Skeletal muscle tissue (tissue), 4 donors: ENCODE results near the gene KDELR1. TPM values are rescaled to one million over a fixed set of nuclear protein-coding genes. Genes with fewer than 3 reads are reported as not detected.
"Not testable (repeated sequence)": the region's sequence is repeated elsewhere in the genome, so short reads cannot be mapped to it uniquely, and the experiment has no call there.

Experiments
- H3K27ac ChIP-seq: one replicate; pipeline ENCODE4 v1.7.0; 2013; ENCODE audit warnings: mild to moderate bottlenecking, low read depth, low read length, inconsistent platforms
- H3K27me3 ChIP-seq, 3 donors: one replicate each; pipeline ENCODE4 v1.7.0; 2013; ENCODE audit warnings: low read length in 3 of 3; ENCODE audit not compliant: control insufficient read depth in 3 of 3, insufficient read depth in 3 of 3
- H3K36me3 ChIP-seq, 3 donors: one replicate each; pipeline ENCODE4 v1.7.0; 2013; ENCODE audit warnings: low read length in 3 of 3; ENCODE audit not compliant: control insufficient read depth in 3 of 3, insufficient read depth in 3 of 3
- H3K4me1 ChIP-seq, 3 donors: one replicate each; pipeline ENCODE4 v1.7.0; 2013; ENCODE audit warnings: low read length in 3 of 3, mild to moderate bottlenecking in 3 of 3; ENCODE audit not compliant: control insufficient read depth in 3 of 3, insufficient read depth in 3 of 3
- H3K4me3 ChIP-seq, 3 donors: one replicate each; pipeline ENCODE4 v1.7.0; 2013; ENCODE audit warnings: low read length in 3 of 3
- H3K9ac ChIP-seq, 3 donors: one replicate each; pipeline ENCODE4 v1.7.0; 2013; ENCODE audit warnings: low read length in 3 of 3, mild to moderate bottlenecking in 3 of 3, moderate library complexity in 2 of 3, low read depth in 1 of 3
- H3K9me3 ChIP-seq, 3 donors: one replicate each; pipeline ENCODE4 v1.7.0; 2013; ENCODE audit warnings: low read length in 3 of 3; ENCODE audit not compliant: control insufficient read depth in 3 of 3
- total RNA-seq: library from RNA; depleted of rRNA; stranded (reverse); fragments of >200 nt; gene quantifications from one replicate; pipeline ENCODE4 v1.2.3, GENCODE V29; 2014
- donor health status: Osteomylitis.

Gene KDELR1
- total RNA-seq, 1 donor from 2014 or later, result 47.5 TPM

DNA sequence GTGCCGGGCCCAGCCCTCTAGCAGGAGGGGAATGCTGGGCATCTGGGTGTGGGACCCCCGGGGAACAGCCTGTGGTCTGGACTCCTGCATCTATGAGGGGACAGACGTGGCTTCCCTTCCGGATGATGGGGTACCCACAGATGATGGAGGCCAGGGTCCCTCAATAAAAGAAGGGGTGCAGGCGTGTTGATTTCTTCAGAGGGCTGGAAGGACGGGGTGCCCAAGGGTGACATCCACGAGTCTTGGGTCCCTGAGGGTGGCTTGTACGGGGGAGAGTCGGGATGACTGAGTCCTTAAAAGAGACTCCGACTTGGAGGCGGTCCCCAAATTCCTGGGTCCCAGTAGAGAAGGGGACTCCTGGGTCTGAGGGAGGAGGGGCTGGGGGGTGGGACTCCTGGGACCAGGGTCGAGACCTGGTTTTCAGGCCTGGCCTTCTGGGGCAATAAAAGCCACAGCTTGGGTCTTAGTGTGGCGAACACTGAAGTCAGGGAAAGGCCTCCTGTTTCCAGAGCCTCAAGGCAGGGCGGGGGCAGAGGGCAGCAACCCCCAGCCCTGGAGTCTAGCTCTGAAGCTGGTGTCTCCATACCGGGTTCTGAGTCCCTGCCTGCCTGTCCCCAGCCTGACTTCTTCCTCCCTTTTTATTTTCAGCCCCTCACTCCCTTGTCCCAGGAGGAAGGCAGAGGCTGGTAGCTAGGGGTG is 1.7 kb upstream of the KDELR1 start:
- Histone ChIP-seq H3K27me3 (peaks cover 47 to 55% (median 52%) of the 10 kb centered on the region in 3 donors), H3K4me1 (peaks cover 12 to 26% (median 18%) of the 10 kb centered on the region in 3 donors), H3K9ac (no peak overlapping the region), H3K4me3 (no peak overlapping the region), H3K9me3 (no peaks in the 10 kb centered on the region), H3K36me3 (peaks cover 11 to 15% (median 11%) of the 10 kb centered on the region in 3 donors), H3K27ac (no peak overlapping the region)

DNA sequence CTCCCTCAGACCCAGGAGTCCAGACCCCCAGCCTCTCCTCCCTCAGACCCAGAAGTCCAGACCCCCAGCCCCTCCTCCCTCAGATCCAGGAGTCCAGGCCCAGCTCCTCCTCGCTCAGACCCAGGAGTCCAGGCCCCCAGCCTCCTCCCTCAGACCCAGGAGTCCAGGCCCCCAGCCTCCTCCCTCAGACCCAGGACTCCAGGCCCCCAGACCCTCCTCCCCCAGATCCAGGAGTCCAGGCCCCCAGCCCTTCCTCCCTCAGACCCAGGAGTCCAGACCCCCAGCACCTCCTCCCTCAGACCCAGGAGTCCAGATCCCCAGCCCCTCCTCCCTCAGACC is 624 bp upstream of the KDELR1 start:
- H3K36me3 ChIP-seq, result peaks cover 18 to 22% (median 20%) of the 10 kb centered on the region in 3 donors
- H3K9me3 ChIP-seq, H3K9ac ChIP-seq, H3K4me3 ChIP-seq, H3K27ac ChIP-seq: not testable (repeated sequence)
- H3K27me3 ChIP-seq, result peaks cover 37 to 44% (median 42%) of the 10 kb centered on the region in 3 donors
- H3K4me1 ChIP-seq, result peaks cover 6 to 21% (median 14%) of the 10 kb centered on the region in 3 donors

DNA sequence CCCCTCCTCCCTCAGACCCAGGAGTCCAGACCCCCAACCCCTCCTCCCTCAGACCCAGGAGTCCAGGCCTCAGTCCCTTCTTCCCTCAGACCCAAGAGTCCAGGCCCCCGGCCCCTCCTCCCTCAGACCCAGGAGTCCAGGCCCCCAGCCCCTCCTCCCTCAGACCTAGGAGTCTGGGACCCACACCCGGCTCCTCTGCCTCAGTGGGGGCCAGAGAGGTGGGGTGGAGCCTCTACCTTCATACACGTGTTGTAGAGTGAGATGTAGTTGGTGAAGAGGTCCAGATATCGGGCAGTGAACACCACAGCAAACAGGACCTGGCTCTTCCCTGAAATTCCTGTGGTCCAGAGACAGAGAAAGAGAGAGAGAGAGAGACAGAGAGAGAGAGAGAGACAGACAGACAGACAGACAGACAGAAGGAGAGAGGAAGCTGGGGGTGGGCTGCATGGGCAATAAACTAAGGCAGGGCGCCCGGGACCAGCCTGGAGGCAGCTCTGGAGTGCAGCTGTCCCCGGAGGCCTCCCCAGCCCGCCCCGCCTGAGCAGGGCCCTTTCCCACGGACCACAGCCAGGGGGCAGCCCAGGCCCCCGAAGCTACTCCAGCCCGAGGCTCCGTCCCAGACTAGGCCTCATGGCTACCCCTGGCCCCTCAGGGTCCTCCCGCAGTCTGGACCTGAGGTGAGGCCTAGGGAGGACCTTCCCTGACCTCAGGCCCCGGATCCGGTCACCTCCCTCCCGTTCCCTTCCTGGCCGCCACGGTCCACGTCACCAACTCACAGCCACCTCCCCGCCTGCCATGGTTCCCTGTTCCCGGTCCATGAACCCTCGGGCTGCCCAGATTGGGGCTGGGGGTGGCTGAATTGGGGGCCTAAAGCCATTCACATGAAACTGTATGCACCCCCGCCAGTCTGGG is 907 bp downstream of the KDELR1 start:
- no peaks in the 10 kb centered on the region for H3K9me3 ChIP-seq
- H3K27me3 ChIP-seq, result peaks cover 22 to 29% (median 27%) of the 10 kb centered on the region in 3 donors
- peaks cover 6 to 21% (median 14%) of the 10 kb centered on the region in 3 donors for H3K4me1 ChIP-seq
- H3K9ac ChIP-seq, result peak overlapping the region; percentile 96 to 99 (median 98)
- H3K27ac ChIP-seq, result peak overlapping the region; percentile 92
- peak overlapping the region; percentile 90 to 97 (median 92) for H3K4me3 ChIP-seq
- peaks cover 25 to 34% (median 31%) of the 10 kb centered on the region in 3 donors for H3K36me3 ChIP-seq

DNA sequence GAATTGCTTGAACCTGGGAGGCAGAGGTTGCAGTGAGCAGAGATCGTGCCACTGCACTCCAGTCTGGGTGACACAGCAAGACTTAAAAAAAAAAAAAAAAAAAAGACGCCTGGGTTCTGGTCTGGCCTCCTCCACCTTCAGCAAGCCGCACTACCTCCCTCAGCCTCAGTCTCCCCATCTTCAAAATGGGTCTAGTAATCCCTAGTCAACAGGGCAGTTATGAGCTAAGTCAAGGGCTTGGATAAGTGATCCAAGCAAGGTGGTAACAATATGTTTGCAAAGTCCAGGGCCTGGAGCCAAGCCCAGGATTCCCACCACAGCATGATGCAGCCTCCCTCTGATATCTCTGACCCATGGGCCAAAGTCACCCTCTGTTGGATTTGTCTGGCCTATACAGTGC is 4.4 kb downstream of the KDELR1 start:
- peaks cover 0 to 10% (median 2%) of the 10 kb centered on the region in 3 donors for H3K4me1 ChIP-seq
- no peaks in the 10 kb centered on the region for H3K9me3 ChIP-seq
- H3K36me3 ChIP-seq, result peaks cover 46 to 56% (median 53%) of the 10 kb centered on the region in 3 donors
- no peak overlapping the region for H3K4me3 ChIP-seq
- no peaks in the 10 kb centered on the region for H3K27me3 ChIP-seq
- H3K27ac ChIP-seq, result no peak overlapping the region
- H3K9ac ChIP-seq, result no peak overlapping the region

DNA sequence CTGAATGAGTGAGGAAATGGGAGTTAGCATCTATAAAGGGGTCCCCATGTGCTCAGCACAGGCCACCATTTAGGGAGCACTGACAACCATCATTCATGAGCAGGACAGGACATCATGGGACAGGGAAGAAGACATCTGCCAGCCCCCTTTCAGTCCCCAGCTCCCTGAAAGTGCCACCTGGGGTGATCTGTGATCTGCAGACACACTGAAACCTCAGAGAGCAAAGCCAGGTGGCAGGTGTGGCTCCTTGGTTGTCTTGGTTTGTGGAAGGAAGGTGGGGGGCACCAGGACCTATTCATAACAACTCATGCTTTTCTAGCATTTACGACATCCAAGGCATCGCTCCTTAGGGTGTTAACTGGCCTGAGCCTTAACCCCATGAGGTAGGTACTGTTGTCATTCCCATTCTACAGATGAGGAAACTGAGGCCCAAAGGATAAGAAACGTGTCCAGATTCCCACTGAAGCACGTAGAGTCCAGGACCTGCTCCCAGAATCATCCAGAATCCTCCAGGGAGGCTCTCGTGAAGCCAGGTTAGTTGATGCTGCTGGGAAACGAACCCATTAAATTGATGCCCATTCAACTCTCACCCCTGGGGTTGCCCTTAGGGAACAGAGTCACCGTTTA is 5.8 kb downstream of the KDELR1 start:
- Histone ChIP-seq H3K9me3 (no peaks in the 10 kb centered on the region), H3K27me3 (no peaks in the 10 kb centered on the region), H3K36me3 (peaks cover 51 to 62% (median 56%) of the 10 kb centered on the region in 3 donors), H3K27ac (no peak overlapping the region), H3K9ac (no peak overlapping the region), H3K4me1 (peaks cover 0 to 4% (median 0%) of the 10 kb centered on the region in 3 donors), H3K4me3 (no peak overlapping the region)

DNA sequence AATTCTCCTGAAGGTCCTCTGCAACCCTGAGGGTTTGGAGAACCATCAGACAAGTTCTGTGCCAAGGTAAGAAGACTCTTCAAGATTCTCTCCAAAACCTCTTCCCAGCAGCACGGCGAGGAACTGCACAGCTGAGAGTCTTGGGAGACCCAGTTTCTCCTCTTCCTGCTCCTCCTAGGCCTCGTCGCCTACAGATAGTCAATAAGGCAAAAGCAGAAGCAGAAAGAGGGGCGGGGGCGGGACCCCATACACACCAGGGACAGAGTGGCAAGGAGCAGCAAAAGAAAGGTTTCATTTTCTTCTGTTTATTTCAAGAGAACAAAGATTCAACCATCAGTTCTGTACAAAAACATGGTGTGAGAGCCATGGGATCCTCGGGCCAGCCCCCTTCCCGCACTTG is 9.1 kb downstream of the KDELR1 start:
- H3K9ac ChIP-seq, result no peak overlapping the region
- H3K4me3 ChIP-seq, result no peak overlapping the region
- no peaks in the 10 kb centered on the region for H3K27me3 ChIP-seq
- no peaks in the 10 kb centered on the region for H3K4me1 ChIP-seq
- no peaks in the 10 kb centered on the region for H3K9me3 ChIP-seq
- H3K36me3 ChIP-seq, result peaks cover 36 to 43% (median 40%) of the 10 kb centered on the region in 3 donors
- no peak overlapping the region for H3K27ac ChIP-seq

DNA sequence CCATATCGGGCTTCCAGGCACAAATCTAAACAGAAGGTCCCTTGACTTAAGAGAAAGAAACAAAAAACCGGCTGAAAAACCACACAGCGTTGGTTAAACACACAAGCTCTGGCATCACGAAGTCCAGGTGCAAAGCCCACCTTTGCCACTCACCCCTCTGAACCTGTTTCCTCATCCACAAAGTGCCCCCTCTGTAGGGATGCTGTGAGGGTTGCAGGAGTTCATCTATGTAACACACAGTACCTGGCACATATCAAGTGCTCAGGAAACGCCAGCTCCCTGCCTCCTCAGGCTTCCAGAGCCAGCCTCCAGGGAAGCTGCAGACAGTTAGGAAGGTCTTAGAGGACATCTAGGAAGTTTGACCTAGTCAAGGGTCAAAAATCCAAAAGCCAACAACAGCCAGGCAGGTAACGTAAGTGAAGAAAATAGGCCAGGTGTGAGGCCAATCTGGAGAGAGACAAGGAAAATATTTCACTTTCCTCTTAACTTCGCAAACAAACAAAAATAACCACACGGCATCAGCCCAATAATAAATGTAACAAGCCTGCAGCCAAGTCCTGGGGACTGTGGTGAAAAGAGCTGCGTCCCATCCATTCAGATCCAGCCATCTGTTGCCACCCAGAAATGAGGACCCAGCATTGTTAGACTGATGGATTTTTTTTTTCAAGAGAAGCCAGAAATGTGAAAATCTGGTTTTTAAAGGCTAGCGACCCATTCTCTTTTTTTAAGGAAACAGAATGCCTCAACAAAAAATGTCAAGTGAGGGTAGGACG is 10.0 kb downstream of the KDELR1 start:
- Histone ChIP-seq H3K27me3 (no peaks in the 10 kb centered on the region), H3K4me1 (no peaks in the 10 kb centered on the region), H3K27ac (no peak overlapping the region), H3K4me3 (no peak overlapping the region), H3K9me3 (no peaks in the 10 kb centered on the region), H3K36me3 (peaks cover 31 to 38% (median 32%) of the 10 kb centered on the region in 3 donors), H3K9ac (no peak overlapping the region)

DNA sequence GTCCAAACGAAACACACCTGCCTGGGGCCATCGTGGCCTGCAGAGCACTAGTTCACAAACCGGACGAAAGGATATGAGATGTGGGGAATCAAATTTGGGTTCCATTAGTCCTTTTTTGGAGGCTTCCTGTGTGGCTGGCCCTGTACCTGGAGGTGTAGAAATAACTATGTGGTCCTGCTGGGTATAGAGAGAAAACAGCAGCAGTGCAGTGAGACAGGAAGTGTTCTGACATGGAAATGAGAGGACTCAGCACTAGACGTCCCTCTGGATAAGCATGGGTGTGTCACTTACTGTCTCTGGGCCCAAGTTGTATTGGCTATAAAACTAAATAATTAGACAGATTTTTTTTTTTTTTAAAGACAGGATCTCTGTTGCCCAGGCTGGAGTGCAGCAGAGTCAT is 12.3 kb downstream of the KDELR1 start:
- H3K36me3 ChIP-seq, result peaks cover 10 to 19% (median 15%) of the 10 kb centered on the region in 3 donors
- no peak overlapping the region for H3K4me3 ChIP-seq
- H3K9ac ChIP-seq, result no peak overlapping the region
- no peaks in the 10 kb centered on the region for H3K9me3 ChIP-seq
- no peaks in the 10 kb centered on the region for H3K4me1 ChIP-seq
- no peaks in the 10 kb centered on the region for H3K27me3 ChIP-seq
- no peak overlapping the region for H3K27ac ChIP-seq

DNA sequence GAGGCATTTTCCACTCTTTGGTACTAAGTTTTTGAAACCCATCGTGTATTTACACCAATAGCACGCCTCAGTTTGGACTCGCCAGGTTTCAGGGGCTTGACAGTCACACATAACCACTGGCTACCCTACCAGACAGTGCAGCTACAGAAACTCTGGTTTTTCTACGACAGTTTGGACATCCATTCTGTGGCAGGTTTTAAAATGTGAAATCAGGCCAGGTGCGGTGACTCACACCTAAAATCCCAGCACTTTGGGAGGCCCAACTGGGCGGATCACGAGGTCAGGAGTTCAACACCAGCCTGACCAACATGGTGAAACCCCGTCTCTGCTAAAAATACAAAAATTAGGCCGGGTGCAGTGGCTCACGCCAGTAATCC is 13.2 kb downstream of the KDELR1 start:
- no peaks in the 10 kb centered on the region for H3K4me1 ChIP-seq

More for the DNA sequence above, 13.2 kb downstream of the KDELR1 start:
- Histone ChIP-seq H3K36me3 (peaks cover 3 to 12% (median 9%) of the 10 kb centered on the region in 3 donors), H3K4me3 (no peak overlapping the region), H3K27ac (no peak overlapping the region), H3K9me3 (no peaks in the 10 kb centered on the region), H3K27me3 (no peaks in the 10 kb centered on the region), H3K9ac (no peak overlapping the region)
